K562 (cell line): ENCODE data around the gene AURKB. TPM values are rescaled to one million over a fixed set of nuclear protein-coding genes. Genes with fewer than 3 reads are reported as not detected.

ENCODE experiments used
- CBFA2T3 ChIP-seq: fragments of 450-650 bp; IDR thresholded peaks from 2 replicates; pipeline ENCODE4 v1.6.1; 2017
- ELF2 ChIP-seq: fragments of 250-450 bp; sonication (Bioruptor Pico); IDR thresholded peaks from 2 replicates; pipeline ENCODE4 v1.5.0; 2021; ENCODE audit warnings: mild to moderate bottlenecking
- EP400 ChIP-seq: fragments of 450-650 bp; IDR thresholded peaks from 2 replicates; pipeline ENCODE4 v1.6.1; 2017; ENCODE audit warnings: antibody characterized with exemption, mild to moderate bottlenecking, moderate library complexity
- EZH2 ChIP-seq: IDR thresholded peaks from 2 replicates; pipeline ENCODE4 v1.6.1; 2012; ENCODE audit warnings: low read depth, mild to moderate bottlenecking, inconsistent platforms, low read length, borderline replicate concordance
- KAT2B ChIP-seq: IDR thresholded peaks from one replicate; pipeline ENCODE4 v1.6.1; 2012; ENCODE audit warnings: low read depth, mild to moderate bottlenecking, control low read depth, inconsistent platforms, low read length, moderate library complexity
- MTA1 ChIP-seq: fragments of 450-650 bp; IDR thresholded peaks from 2 replicates; pipeline ENCODE4 v1.6.1; 2017; ENCODE audit warnings: borderline replicate concordance
- NFIC ChIP-seq: fragments of 450-650 bp; IDR thresholded peaks from 2 replicates; pipeline ENCODE4 v1.6.1; 2017; ENCODE audit warnings: mild to moderate bottlenecking, inconsistent platforms
- SRF ChIP-seq, 2 experiments: fragments of 250-450, 450-650 bp in 1 of 2; sonication (Bioruptor Pico) in 1 of 2; sonication (generic) in 1 of 2; formaldehyde crosslinking; IDR thresholded peaks; 2 replicates each; pipeline versions ENCODE4 v1.5.0 to v1.5.1; 2020 to 2022; ENCODE audit warnings: mild to moderate bottlenecking in 1 of 2, missing genetic modification reagents in 1 of 2
- TAL1 ChIP-seq: fragments of 450-650 bp; IDR thresholded peaks from 2 replicates; pipeline ENCODE4 v1.6.1; 2016; ENCODE audit warnings: mild to moderate bottlenecking
- TCF7 ChIP-seq: sonication (generic); IDR thresholded peaks from 2 replicates; pipeline ENCODE4 v1.6.1; 2016; ENCODE audit warnings: antibody characterized with exemption, borderline replicate concordance
- ZFP1 ChIP-seq: fragments of 450-650 bp; formaldehyde crosslinking; IDR thresholded peaks from 2 replicates; pipeline ENCODE4 v1.4.0; 2020; ENCODE audit warnings: mild to moderate bottlenecking, mixed read lengths
- polyA plus RNA-seq, 8 experiments: library from polyadenylated mRNA; depleted of rRNA in 4 of 8; stranded (reverse) in 5 of 8; unstranded in 3 of 8; fragments of >200 nt; fragmentation: Nextera tagmentation in 2 of 8; fragmentation: Illumina TruSeq in 1 of 8; extraction: Ambion mirVana in 2 of 8; extraction: Trizol in 1 of 8; gene quantifications; 2 replicates each; pipeline versions ENCODE4 v1.2.1 to v1.2.3, GENCODE V29; 2011 to 2014; ENCODE audit warnings: inconsistent platforms in 1 of 8, missing spikeins in 1 of 8
- total RNA-seq, 7 experiments: library from RNA; depleted of rRNA in 6 of 7; stranded (reverse); fragments of >200 nt in 6 of 7; fragmentation: Illumina TruSeq in 2 of 7; extraction: Trizol in 2 of 7; gene quantifications; 2 replicates each; pipeline versions ENCODE4 v1.2.1 to v1.2.3, GENCODE V29; 2011 to 2021; ENCODE audit warnings: low replicate concordance in 1 of 7
- TF ChIP-seq, protein P1 (sequence below): fragments of 200-800 bp; sonication (Bioruptor generic); IDR thresholded peaks from 2 replicates; pipeline ENCODE4 v1.6.1; 2016; ENCODE audit warnings: missing genetic modification characterization, missing compliant biosample characterization
- TF ChIP-seq, protein P2 (sequence below): fragments of 450-650 bp; IDR thresholded peaks from 2 replicates; pipeline ENCODE4 v1.6.1; 2016; ENCODE audit warnings: low read depth

Gene AURKB
- total and polyA plus RNA-seq, 9 of the 15 experiments (the other 6 are each of a cell fraction or from before 2014, with no cell fraction given): 27.2 to 114 (median 74.8) TPM

DNA sequence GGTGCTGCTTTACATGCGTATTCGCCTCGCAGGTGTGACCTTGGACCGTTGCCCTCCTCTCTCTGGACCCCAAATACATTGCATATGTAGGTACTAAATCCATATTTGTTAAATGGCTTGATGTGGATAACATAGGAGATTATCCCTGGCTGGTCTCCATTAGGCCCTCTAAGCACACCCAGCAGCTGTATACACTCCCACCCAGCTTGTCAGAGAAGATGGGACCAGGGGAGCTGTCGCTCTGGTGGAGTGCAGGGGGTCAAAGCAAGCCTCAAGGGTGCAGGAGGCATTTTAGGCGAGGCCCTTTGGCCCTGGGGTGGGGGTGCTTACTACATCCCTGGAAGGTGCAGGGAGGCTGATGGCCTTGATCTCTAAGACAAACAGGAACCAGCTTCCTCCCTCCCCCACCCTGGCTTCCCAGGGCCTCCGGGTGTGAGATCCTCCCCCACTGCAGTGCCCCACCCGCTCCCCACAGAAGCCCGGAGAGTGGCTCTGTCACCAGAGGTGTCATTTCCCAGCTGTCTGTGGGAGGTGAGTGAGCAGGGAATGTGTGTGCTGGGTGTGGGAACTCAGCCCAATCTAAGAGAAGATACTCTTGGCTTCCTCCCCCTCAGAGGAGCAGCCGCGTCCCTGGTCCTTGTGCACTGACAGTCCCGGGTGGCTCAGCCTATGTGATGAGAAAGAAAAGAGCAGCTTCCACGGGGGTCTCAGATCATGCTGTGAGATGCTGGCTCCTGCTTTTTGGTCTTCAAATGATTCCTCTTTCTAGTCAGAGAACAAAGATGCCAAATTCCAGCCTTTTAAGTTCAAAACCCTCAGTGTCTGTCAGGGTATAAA, 46.2 kb downstream of the AURKB start (continued):
- TF ChIP-seq, protein P1, sequence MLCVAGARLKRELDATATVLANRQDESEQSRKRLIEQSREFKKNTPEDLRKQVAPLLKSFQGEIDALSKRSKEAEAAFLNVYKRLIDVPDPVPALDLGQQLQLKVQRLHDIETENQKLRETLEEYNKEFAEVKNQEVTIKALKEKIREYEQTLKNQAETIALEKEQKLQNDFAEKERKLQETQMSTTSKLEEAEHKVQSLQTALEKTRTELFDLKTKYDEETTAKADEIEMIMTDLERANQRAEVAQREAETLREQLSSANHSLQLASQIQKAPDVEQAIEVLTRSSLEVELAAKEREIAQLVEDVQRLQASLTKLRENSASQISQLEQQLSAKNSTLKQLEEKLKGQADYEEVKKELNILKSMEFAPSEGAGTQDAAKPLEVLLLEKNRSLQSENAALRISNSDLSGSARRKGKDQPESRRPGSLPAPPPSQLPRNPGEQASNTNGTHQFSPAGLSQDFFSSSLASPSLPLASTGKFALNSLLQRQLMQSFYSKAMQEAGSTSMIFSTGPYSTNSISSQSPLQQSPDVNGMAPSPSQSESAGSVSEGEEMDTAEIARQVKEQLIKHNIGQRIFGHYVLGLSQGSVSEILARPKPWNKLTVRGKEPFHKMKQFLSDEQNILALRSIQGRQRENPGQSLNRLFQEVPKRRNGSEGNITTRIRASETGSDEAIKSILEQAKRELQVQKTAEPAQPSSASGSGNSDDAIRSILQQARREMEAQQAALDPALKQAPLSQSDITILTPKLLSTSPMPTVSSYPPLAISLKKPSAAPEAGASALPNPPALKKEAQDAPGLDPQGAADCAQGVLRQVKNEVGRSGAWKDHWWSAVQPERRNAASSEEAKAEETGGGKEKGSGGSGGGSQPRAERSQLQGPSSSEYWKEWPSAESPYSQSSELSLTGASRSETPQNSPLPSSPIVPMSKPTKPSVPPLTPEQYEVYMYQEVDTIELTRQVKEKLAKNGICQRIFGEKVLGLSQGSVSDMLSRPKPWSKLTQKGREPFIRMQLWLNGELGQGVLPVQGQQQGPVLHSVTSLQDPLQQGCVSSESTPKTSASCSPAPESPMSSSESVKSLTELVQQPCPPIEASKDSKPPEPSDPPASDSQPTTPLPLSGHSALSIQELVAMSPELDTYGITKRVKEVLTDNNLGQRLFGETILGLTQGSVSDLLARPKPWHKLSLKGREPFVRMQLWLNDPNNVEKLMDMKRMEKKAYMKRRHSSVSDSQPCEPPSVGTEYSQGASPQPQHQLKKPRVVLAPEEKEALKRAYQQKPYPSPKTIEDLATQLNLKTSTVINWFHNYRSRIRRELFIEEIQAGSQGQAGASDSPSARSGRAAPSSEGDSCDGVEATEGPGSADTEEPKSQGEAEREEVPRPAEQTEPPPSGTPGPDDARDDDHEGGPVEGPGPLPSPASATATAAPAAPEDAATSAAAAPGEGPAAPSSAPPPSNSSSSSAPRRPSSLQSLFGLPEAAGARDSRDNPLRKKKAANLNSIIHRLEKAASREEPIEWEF (CRISPR knock-in tag): no peak
- TF ChIP-seq TAL1 (0 out of 2 replicates have a peak, but pooled peaks have one; percentile 8), SRF (CRISPR knock-in tag; IDR thresholded peaks at IDR 0.05) (peak in 1 of 2 experiments; percentile 69; a peak in 1 of 4 replicates), TCF7 (peak; percentile 65; the same call in 1 of the 2 replicates), CBFA2T3 (peak; percentile 56), EP400 (peak; percentile 55), EZH2 (no peak), KAT2B (no peak), MTA1 (peak; percentile 86), ELF2 (CRISPR knock-in tag) (no peak), ZFP1 (CRISPR knock-in tag) (no peak), NFIC (peak; percentile 56)
- TF ChIP-seq, protein P2, sequence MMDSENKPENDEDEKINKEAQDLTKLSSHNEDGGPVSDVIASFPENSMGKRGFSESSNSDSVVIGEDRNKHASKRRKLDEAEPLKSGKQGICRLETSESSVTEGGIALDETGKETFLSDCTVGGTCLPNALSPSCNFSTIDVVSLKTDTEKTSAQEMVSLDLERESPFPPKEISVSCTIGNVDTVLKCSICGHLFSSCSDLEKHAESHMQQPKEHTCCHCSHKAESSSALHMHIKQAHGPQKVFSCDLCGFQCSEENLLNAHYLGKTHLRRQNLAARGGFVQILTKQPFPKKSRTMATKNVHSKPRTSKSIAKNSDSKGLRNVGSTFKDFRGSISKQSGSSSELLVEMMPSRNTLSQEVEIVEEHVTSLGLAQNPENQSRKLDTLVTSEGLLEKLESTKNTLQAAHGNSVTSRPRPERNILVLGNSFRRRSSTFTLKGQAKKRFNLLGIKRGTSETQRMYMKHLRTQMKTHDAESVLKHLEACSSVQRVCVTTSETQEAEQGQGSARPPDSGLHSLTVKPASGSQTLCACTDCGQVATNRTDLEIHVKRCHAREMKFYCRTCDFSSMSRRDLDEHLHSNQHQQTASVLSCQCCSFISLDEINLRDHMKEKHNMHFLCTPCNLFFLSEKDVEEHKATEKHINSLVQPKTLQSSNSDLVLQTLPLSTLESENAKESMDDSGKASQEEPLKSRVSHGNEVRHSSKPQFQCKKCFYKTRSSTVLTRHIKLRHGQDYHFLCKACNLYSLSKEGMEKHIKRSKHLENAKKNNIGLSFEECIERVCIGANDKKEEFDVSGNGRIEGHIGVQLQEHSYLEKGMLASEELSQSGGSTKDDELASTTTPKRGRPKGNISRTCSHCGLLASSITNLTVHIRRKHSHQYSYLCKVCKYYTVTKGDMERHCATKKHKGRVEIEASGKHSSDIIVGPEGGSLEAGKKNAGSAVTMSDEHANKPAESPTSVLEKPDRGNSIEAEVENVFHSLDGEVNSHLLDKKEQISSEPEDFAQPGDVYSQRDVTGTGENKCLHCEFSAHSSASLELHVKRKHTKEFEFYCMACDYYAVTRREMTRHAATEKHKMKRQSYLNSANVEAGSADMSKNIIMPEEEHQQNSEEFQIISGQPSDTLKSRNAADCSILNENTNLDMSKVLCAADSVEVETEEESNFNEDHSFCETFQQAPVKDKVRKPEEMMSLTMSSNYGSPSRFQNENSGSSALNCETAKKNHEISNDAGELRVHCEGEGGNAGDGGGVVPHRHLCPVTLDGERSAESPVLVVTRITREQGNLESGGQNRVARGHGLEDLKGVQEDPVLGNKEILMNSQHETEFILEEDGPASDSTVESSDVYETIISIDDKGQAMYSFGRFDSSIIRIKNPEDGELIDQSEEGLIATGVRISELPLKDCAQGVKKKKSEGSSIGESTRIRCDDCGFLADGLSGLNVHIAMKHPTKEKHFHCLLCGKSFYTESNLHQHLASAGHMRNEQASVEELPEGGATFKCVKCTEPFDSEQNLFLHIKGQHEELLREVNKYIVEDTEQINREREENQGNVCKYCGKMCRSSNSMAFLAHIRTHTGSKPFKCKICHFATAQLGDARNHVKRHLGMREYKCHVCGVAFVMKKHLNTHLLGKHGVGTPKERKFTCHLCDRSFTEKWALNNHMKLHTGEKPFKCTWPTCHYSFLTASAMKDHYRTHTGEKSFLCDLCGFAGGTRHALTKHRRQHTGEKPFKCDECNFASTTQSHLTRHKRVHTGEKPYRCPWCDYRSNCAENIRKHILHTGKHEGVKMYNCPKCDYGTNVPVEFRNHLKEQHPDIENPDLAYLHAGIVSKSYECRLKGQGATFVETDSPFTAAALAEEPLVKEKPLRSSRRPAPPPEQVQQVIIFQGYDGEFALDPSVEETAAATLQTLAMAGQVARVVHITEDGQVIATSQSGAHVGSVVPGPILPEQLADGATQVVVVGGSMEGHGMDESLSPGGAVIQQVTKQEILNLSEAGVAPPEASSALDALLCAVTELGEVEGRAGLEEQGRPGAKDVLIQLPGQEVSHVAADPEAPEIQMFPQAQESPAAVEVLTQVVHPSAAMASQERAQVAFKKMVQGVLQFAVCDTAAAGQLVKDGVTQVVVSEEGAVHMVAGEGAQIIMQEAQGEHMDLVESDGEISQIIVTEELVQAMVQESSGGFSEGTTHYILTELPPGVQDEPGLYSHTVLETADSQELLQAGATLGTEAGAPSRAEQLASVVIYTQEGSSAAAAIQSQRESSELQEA: no peak
